Measurements from ENCODE around the gene TTC12. TPM values are rescaled to one million over a fixed set of nuclear protein-coding genes. Genes with fewer than 3 reads are reported as not detected.

TTC12 gene
- total and polyA plus RNA-seq, 9 donors, result 8.1 to 32.5 (median 25.8) TPM

GRCh38 chr11:113286009-113286408 lies 28.4 kb upstream of the TTC12 start:
- no peak for TF ChIP-seq POLR2A (IDR thresholded peaks at IDR 0.05)
- TF ChIP-seq EP300 (IDR thresholded peaks at IDR 0.05), result no peak
- no peak for DNase-seq
- Histone ChIP-seq H3K36me3 (no peaks in the 10 kb centered on the region), H3K27me3 (no peaks in the 10 kb centered on the region), H3K9me3 (no peaks in the 10 kb centered on the region), H3K4me1 (ENCODE audit: insufficient read depth) (no peaks in the 10 kb centered on the region), H3K27ac (no peak overlapping the region), H3K4me3 (no peak overlapping the region)
- 86 to 97% (median 93%) methylated on average over 3 of the region's 3 CpGs for WGBS, 3 donors
- intact Hi-C loops (cut with DNase I), result loop anchor here in 2 of 4 donors (5.0 to 10.0 kb wide), 3 partner anchors 699 to 999 kb away; no protein-coding TSS in a partner anchor

GRCh38 chr11:113286509-113287497 lies 27.6 kb upstream of the TTC12 start:
- intact Hi-C loops (cut with DNase I), result loop anchor here in 2 of 4 donors (5.0 to 10.0 kb wide), 3 partner anchors 700 to 1000 kb away; no protein-coding TSS in a partner anchor
- Histone ChIP-seq H3K4me3 (no peak overlapping the region), H3K27ac (no peak overlapping the region), H3K36me3 (no peaks in the 10 kb centered on the region), H3K9me3 (no peaks in the 10 kb centered on the region), H3K27me3 (no peaks in the 10 kb centered on the region), H3K4me1 (ENCODE audit: insufficient read depth) (no peaks in the 10 kb centered on the region)
- TF ChIP-seq CTCF (IDR thresholded peaks at IDR 0.05) (no peak), POLR2A (IDR thresholded peaks at IDR 0.05) (no peak), EP300 (IDR thresholded peaks at IDR 0.05) (no peak)
- DNase-seq, result no peak
- whole genome bisulfite sequencing, 3 donors, result 84 to 85% (median 85%) methylated on average over 11 of the region's 11 CpGs

GRCh38 chr11:113287801-113288200 lies 26.6 kb upstream of the TTC12 start:
- no peak for DNase-seq
- TF ChIP-seq POLR2A (IDR thresholded peaks at IDR 0.05) (no peak), EP300 (IDR thresholded peaks at IDR 0.05) (no peak), CTCF (IDR thresholded peaks at IDR 0.05) (no peak)
- intact Hi-C loops (cut with DNase I), result loop anchor here in 2 of 4 donors (5.0 to 10.0 kb wide), 3 partner anchors 700 to 1000 kb away; no protein-coding TSS in a partner anchor

GRCh38 chr11:113288286-113288863 lies 26.0 kb upstream of the TTC12 start:
- intact Hi-C loops (cut with DNase I), result loop anchor here in 2 of 4 donors (5.0 to 10.0 kb wide), 3 partner anchors 701 to 1001 kb away; no protein-coding TSS in a partner anchor
- no peak overlapping the region for H3K4me3 ChIP-seq
- DNase-seq, result no peak
- H3K4me1 ChIP-seq (ENCODE audit: insufficient read depth), result no peaks in the 10 kb centered on the region
- no peak overlapping the region for H3K27ac ChIP-seq
- 83 to 89% (median 88%) methylated on average over 6 of the region's 6 CpGs for WGBS, 3 donors
- no peaks in the 10 kb centered on the region for H3K36me3 ChIP-seq
- TF ChIP-seq EP300 (IDR thresholded peaks at IDR 0.05) (no peak), POLR2A (IDR thresholded peaks at IDR 0.05) (no peak), CTCF (IDR thresholded peaks at IDR 0.05) (no peak)
- no peaks in the 10 kb centered on the region for H3K9me3 ChIP-seq
- no peaks in the 10 kb centered on the region for H3K27me3 ChIP-seq

More at GRCh38 chr11:113287801-113288200, 26.6 kb upstream of the TTC12 start:
- Histone ChIP-seq H3K27me3 (no peaks in the 10 kb centered on the region), H3K36me3 (no peaks in the 10 kb centered on the region), H3K27ac (no peak overlapping the region), H3K4me3 (no peak overlapping the region), H3K4me1 (ENCODE audit: insufficient read depth) (no peaks in the 10 kb centered on the region), H3K9me3 (no peaks in the 10 kb centered on the region)
- WGBS, 3 donors, result 34 to 50% (median 42%) methylated on average over 3 of the region's 3 CpGs
